Endodermal cell (in vitro differentiated cells): ENCODE measurements around the gene ZNF880. TPM values are rescaled to one million over a fixed set of nuclear protein-coding genes. Genes with fewer than 3 reads are reported as not detected.

Experiments
- DNase-seq: peaks from one replicate; pipeline ENCODE4 v3.0.0-alpha.2; 2017
- H3K27ac ChIP-seq: 2 replicates; pipeline ENCODE4 v1.5.1; 2013; ENCODE audit warnings: mild to moderate bottlenecking, low read depth, low read length, moderate library complexity
- H3K27me3 ChIP-seq: 2 replicates; pipeline ENCODE4 v1.6.1; 2013; ENCODE audit warnings: mild to moderate bottlenecking, low read length, moderate library complexity; ENCODE audit not compliant: insufficient read depth, control insufficient read depth, poor library complexity, severe bottlenecking
- H3K36me3 ChIP-seq: 2 replicates; pipeline ENCODE4 v1.7.0; 2013; ENCODE audit warnings: mild to moderate bottlenecking, low read length, moderate library complexity; ENCODE audit not compliant: control insufficient read depth, insufficient read depth
- H3K4me1 ChIP-seq: one replicate; pipeline ENCODE4 v1.7.0; 2013; ENCODE audit warnings: low read length; ENCODE audit not compliant: control insufficient read depth, insufficient read depth
- H3K4me3 ChIP-seq: 2 replicates; pipeline ENCODE4 v1.5.1; 2013; ENCODE audit warnings: mild to moderate bottlenecking, low read length, moderate library complexity
- H3K9ac ChIP-seq: 2 replicates; pipeline ENCODE4 v1.6.1; 2013; ENCODE audit warnings: mild to moderate bottlenecking, low read length, moderate library complexity; ENCODE audit not compliant: poor library complexity, severe bottlenecking; ENCODE audit errors: extremely low read depth
- H3K9me3 ChIP-seq: 2 replicates; pipeline ENCODE4 v1.6.1; 2013; ENCODE audit warnings: mild to moderate bottlenecking, low read length, moderate library complexity; ENCODE audit not compliant: control insufficient read depth
- H3K27ac Mint-ChIP-seq: 2 replicates; pipeline ENCODE4 v1.8.0; 2020; ENCODE audit warnings: mixed read lengths
- H3K27me3 Mint-ChIP-seq: 2 replicates; pipeline ENCODE4 v1.8.0; 2021; ENCODE audit warnings: mild to moderate bottlenecking, mixed read lengths; ENCODE audit not compliant: insufficient read depth
- H3K36me3 Mint-ChIP-seq: 2 replicates; pipeline ENCODE4 v1.8.0; 2020; ENCODE audit warnings: low read depth, mixed read lengths
- H3K4me1 Mint-ChIP-seq: 2 replicates; pipeline ENCODE4 v1.8.0; 2020; ENCODE audit warnings: mixed read lengths
- H3K4me3 Mint-ChIP-seq: 2 replicates; pipeline ENCODE4 v1.8.0; 2020; ENCODE audit warnings: mild to moderate bottlenecking, moderate library complexity, mixed read lengths
- H3K9me3 Mint-ChIP-seq: 2 replicates; pipeline ENCODE4 v1.8.0; 2020; ENCODE audit warnings: mild to moderate bottlenecking, mixed read lengths
- whole genome bisulfite sequencing, 2 experiments: methylation state at CpG; one replicate each; pipeline versions ENCODE4 v1.1.5 to v1.1.7; 2013; ENCODE audit warnings: missing lambda C conversion rate in 2 of 2, mixed read lengths in 1 of 2; ENCODE audit not compliant: insufficient coverage in 1 of 2, insufficient read length in 1 of 2; 5-methylcytosine and 5-hydroxymethylcytosine counted together
- total RNA-seq, 2 donors: library from RNA; stranded (reverse); fragmentation: NEBNext Ultra II Directional in 1 of 2; extraction: Animal tissue kit (Norgen Biotek cat#: 25700) in 1 of 2; gene quantifications; 2 replicates in 1 of 2; 3 replicates in 1 of 2; pipeline ENCODE4 v1.2.1, GENCODE V29; 2021
- TF ChIP-seq, protein P1 (sequence below): fragments of 200-600 bp; sonication (generic); conservative IDR thresholded peaks from 2 replicates; pipeline ENCODE4 v1.5.0; 2021; ENCODE audit warnings: antibody characterized with exemption, mild to moderate bottlenecking

The ZNF880 gene
- total RNA-seq, 2 donors from 2014 or later, result 13.5 to 20.9 TPM

DNA sequence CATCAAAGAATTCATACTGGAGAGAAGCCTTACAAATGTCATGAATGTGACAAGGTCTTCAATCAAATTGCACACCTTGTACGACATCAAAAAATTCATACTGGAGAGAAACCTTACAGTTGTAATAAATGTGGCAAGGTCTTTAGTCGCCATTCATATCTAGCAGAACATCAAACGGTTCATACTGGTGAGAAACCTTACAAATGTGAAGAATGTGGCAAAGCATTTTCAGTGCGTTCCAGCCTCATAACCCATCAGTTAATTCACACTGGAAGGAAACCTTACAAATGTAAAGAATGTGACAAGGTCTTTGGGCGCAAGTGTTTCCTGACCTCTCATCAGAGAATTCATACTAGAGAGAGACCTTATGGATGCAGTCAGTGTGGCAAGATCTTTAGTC, 46.0 kb downstream of the ZNF880 start:
- H3K4me1 ChIP-seq, result no peaks in the 10 kb centered on the region
- 86 to 94% methylated on average over 5 of the region's 5 CpGs for WGBS, 2 experiments
- peaks cover 48% of the 10 kb centered on the region for H3K36me3 Mint-ChIP-seq

GRCh38 chr19:52428937-52429336, 59.2 kb downstream of the ZNF880 start, which contains the start of gene ZNF534:
TSS of gene ZNF534 (plus strand) at chr19:52429148. CDS start at chr19:52431475, 2,327 bp downstream.
- Histone ChIP-seq H3K4me1 (no peaks in the 10 kb centered on the region), H3K27ac (no peak within 1 kb of the TSS), H3K36me3 (no peaks in the 10 kb centered on the region), H3K4me3 (no peak within 1 kb of the TSS), H3K27me3 (no peaks in the 10 kb centered on the region), H3K9ac (no peak within 1 kb of the TSS), H3K9me3 (peaks cover 20% of the 10 kb centered on the region)
- no peak within 1 kb of the TSS for H3K4me3 Mint-ChIP-seq
- no peaks in the 10 kb centered on the region for H3K4me1 Mint-ChIP-seq
- 92 to 95% methylated on average over 22 to 27 of the region's 27 CpGs for WGBS, 2 experiments
- DNase-seq, result no peak
- TF ChIP-seq, protein P1, sequence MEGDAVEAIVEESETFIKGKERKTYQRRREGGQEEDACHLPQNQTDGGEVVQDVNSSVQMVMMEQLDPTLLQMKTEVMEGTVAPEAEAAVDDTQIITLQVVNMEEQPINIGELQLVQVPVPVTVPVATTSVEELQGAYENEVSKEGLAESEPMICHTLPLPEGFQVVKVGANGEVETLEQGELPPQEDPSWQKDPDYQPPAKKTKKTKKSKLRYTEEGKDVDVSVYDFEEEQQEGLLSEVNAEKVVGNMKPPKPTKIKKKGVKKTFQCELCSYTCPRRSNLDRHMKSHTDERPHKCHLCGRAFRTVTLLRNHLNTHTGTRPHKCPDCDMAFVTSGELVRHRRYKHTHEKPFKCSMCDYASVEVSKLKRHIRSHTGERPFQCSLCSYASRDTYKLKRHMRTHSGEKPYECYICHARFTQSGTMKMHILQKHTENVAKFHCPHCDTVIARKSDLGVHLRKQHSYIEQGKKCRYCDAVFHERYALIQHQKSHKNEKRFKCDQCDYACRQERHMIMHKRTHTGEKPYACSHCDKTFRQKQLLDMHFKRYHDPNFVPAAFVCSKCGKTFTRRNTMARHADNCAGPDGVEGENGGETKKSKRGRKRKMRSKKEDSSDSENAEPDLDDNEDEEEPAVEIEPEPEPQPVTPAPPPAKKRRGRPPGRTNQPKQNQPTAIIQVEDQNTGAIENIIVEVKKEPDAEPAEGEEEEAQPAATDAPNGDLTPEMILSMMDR, result no peak
- peaks cover 8% of the 10 kb centered on the region for H3K36me3 Mint-ChIP-seq
- H3K9me3 Mint-ChIP-seq, result peaks cover 25% of the 10 kb centered on the region
- H3K27me3 Mint-ChIP-seq, result no peaks in the 10 kb centered on the region
- H3K27ac Mint-ChIP-seq, result no peak within 1 kb of the TSS

More for the DNA sequence above, 46.0 kb downstream of the ZNF880 start:
- H3K27ac ChIP-seq, result no peak overlapping the region
- Mint-ChIP-seq H3K9me3 (peaks cover 80% of the 10 kb centered on the region), H3K27ac (no peak overlapping the region), H3K4me3 (no peak overlapping the region), H3K27me3 (peaks cover 2% of the 10 kb centered on the region), H3K4me1 (no peaks in the 10 kb centered on the region)
- no peak overlapping the region for H3K4me3 ChIP-seq
- DNase-seq, result no peak
- H3K9me3 ChIP-seq, result peaks cover 70% of the 10 kb centered on the region
- H3K36me3 ChIP-seq, result no peaks in the 10 kb centered on the region
- TF ChIP-seq, protein P1, result no peak
- no peak overlapping the region for H3K9ac ChIP-seq
- no peaks in the 10 kb centered on the region for H3K27me3 ChIP-seq

Other genes starting within 250 kb of the ZNF880 start
- 10 to 100 TPM; 23.5 to 24.5 TPM for gene ZNF616, start 230.0 kb upstream of the ZNF880 start, total RNA-seq
- gene ZNF836, start 198.3 kb upstream of the ZNF880 start, total RNA-seq, result 10 to 100 TPM; 22.1 to 26.2 TPM
- gene PPP2R1A, start 179.9 kb upstream of the ZNF880 start, total RNA-seq, result 100 to 1,000 TPM; 345 to 348 TPM
- gene ZNF766, start 100.3 kb upstream of the ZNF880 start, total RNA-seq, result 10 to 100 TPM; 31.2 to 41.6 TPM
- 10 to 100 TPM; 31.1 to 38.5 TPM for gene ZNF480, start 72.8 kb upstream of the ZNF880 start, total RNA-seq
- 10 to 100 TPM in 1 of 2 donors, 1 to 10 TPM in 1; 8.1 to 15.2 TPM for gene ZNF610, start 33.7 kb upstream of the ZNF880 start, total RNA-seq
- 10 to 100 TPM in 1 of 2 donors, 1 to 10 TPM in 1; 2.9 to 39.1 TPM for gene ZNF528, start 27.9 kb downstream of the ZNF880 start, total RNA-seq
- gene ZNF534, start 59.2 kb downstream of the ZNF880 start, total RNA-seq, result under 1 TPM in 1 of 2 donors, not detected in 1; 0.62 TPM
- gene ZNF578, start 83.6 kb downstream of the ZNF880 start, total RNA-seq, result 10 to 100 TPM; 11.8 to 29.8 TPM
- 10 to 100 TPM; 52.4 to 61.6 TPM for gene ZNF808, start 157.7 kb downstream of the ZNF880 start, total RNA-seq
- 10 to 100 TPM; 42.0 to 45.3 TPM for gene ZNF701, start 200.4 kb downstream of the ZNF880 start, total RNA-seq